ENCODE results near the gene TBC1D26.
"Not testable (repeated sequence)": the region's sequence is repeated elsewhere in the genome, so short reads cannot be mapped to it uniquely, and the experiment has no call there.

Gene TBC1D26

GRCh38 chr17:15783461-15783860, 51.4 kb downstream of the TBC1D26 start:
- Histone ChIP-seq H3K79me2 (ENCODE audit: insufficient read depth, low read length) (no peaks in the 10 kb centered on the region), H3K9me2 (replicated peaks; ENCODE audit: insufficient read depth, low read length) (no peaks in the 10 kb centered on the region), H3K9ac (ENCODE audit: low read length) (no peak overlapping the region), H3K4me2 (ENCODE audit: low read depth, low read length, poor library complexity, severe bottlenecking) (no peak overlapping the region), H3K9me3 (ENCODE audit: insufficient read depth, low read length) (no peaks in the 10 kb centered on the region), H3K36me3 (ENCODE audit: low read length) (no peaks in the 10 kb centered on the region), H3K4me3 (ENCODE audit: insufficient read depth, low read length, poor library complexity, severe bottlenecking) (no peak overlapping the region), H2AFZ (ENCODE audit: low read depth, low read length, severe bottlenecking) (no peak overlapping the region), H3F3A (ENCODE audit: insufficient read depth) (no peaks in the 10 kb centered on the region), H4K20me1 (ENCODE audit: low read depth, low read length) (no peaks in the 10 kb centered on the region), H3K27me3 (ENCODE audit: low read length) (no peaks in the 10 kb centered on the region), H3K27ac (ENCODE audit: low read depth, low read length) (no peak overlapping the region)
- TF ChIP-seq EZH2phosphoT487 (conservative IDR thresholded peaks at IDR 0.05; ENCODE audit: low read length) = no peak
- no peak for TF ChIP-seq CTCF (IDR thresholded peaks at IDR 0.05; ENCODE audit: insufficient read depth, low read length, poor library complexity, severe bottlenecking)

- not testable (repeated sequence) for H3K9me2 ChIP-seq (replicated peaks; ENCODE audit: insufficient read depth, low read length); H3K4me2 ChIP-seq (ENCODE audit: low read depth, low read length, poor library complexity, severe bottlenecking); H3K27me3 ChIP-seq (ENCODE audit: low read length); H3K79me2 ChIP-seq (ENCODE audit: insufficient read depth, low read length); H3F3A ChIP-seq (ENCODE audit: insufficient read depth); H4K20me1 ChIP-seq (ENCODE audit: low read depth, low read length); H3K9me3 ChIP-seq (ENCODE audit: insufficient read depth, low read length); H3K4me3 ChIP-seq (ENCODE audit: insufficient read depth, low read length, poor library complexity, severe bottlenecking); H2AFZ ChIP-seq (ENCODE audit: low read depth, low read length, severe bottlenecking); H3K36me3 ChIP-seq (ENCODE audit: low read length); H3K9ac ChIP-seq (ENCODE audit: low read length); H3K27ac ChIP-seq (ENCODE audit: low read depth, low read length)
Observed at GRCh38 chr17:15784351-15784750, 52.3 kb downstream of the TBC1D26 start.

- not testable (repeated sequence) for H3K4me2 ChIP-seq (ENCODE audit: low read depth, low read length, poor library complexity, severe bottlenecking); H3K9ac ChIP-seq (ENCODE audit: low read length); H3K27ac ChIP-seq (ENCODE audit: low read depth, low read length); H3K79me2 ChIP-seq (ENCODE audit: insufficient read depth, low read length); H2AFZ ChIP-seq (ENCODE audit: low read depth, low read length, severe bottlenecking); H3K27me3 ChIP-seq (ENCODE audit: low read length); H3K36me3 ChIP-seq (ENCODE audit: low read length); H4K20me1 ChIP-seq (ENCODE audit: low read depth, low read length); H3K9me2 ChIP-seq (replicated peaks; ENCODE audit: insufficient read depth, low read length); H3K4me3 ChIP-seq (ENCODE audit: insufficient read depth, low read length, poor library complexity, severe bottlenecking); H3K9me3 ChIP-seq (ENCODE audit: insufficient read depth, low read length); H3F3A ChIP-seq (ENCODE audit: insufficient read depth)
Observed at GRCh38 chr17:15787363-15788075, 55.4 kb downstream of the TBC1D26 start.

GRCh38 chr17:15788365-15788764, 56.3 kb downstream of the TBC1D26 start:
- not testable (repeated sequence) for H3K9ac ChIP-seq (ENCODE audit: low read length); H3K9me2 ChIP-seq (replicated peaks; ENCODE audit: insufficient read depth, low read length); H4K20me1 ChIP-seq (ENCODE audit: low read depth, low read length); H3K27ac ChIP-seq (ENCODE audit: low read depth, low read length); H3K4me3 ChIP-seq (ENCODE audit: insufficient read depth, low read length, poor library complexity, severe bottlenecking); H3F3A ChIP-seq (ENCODE audit: insufficient read depth); H3K36me3 ChIP-seq (ENCODE audit: low read length); H3K27me3 ChIP-seq (ENCODE audit: low read length); H3K4me2 ChIP-seq (ENCODE audit: low read depth, low read length, poor library complexity, severe bottlenecking); H3K79me2 ChIP-seq (ENCODE audit: insufficient read depth, low read length); H3K9me3 ChIP-seq (ENCODE audit: insufficient read depth, low read length); H2AFZ ChIP-seq (ENCODE audit: low read depth, low read length, severe bottlenecking)
